ENCODE data around the gene UFSP1.

The UFSP1 gene

DNA sequence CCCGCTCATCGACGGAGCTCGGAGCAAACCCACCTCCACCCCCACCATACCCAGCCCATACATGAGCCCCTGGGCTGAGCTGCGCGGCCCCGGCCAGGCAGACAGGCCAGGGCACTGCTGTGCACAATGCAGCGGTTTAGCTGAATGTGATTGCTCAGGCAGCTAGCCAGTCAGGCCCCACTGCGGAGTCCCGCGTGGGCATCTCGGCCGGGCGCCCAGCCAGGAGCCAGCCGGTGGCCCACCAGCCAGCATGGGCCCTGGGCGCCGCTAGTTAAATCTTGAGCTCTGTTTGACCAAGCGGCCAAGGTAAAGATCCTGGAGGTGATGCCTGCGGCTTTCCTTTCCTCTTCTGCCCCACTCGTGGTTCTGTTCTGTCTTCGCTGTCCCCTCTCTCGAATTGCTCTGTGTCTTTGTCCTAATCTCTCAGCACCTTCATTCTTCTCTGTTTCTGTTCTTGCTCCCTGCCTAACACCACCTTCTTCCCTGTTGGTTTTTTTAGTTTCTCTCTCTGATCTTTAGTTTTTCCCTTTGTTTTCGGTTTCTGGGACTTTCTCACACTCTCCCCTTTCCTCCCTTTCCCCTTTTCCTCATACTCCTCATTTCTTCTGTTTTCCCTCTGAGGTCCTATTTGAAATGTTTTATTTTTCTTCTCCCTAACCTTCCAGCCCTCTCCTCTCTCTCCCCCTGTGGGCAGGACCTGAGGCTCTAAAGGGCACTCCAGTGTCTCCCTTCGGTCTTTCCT lies 6.6 kb downstream of the UFSP1 start:
- DNase-seq (ENCODE audit: low read depth in 3 of 3, low spot score in 1 of 3): no peak

DNA sequence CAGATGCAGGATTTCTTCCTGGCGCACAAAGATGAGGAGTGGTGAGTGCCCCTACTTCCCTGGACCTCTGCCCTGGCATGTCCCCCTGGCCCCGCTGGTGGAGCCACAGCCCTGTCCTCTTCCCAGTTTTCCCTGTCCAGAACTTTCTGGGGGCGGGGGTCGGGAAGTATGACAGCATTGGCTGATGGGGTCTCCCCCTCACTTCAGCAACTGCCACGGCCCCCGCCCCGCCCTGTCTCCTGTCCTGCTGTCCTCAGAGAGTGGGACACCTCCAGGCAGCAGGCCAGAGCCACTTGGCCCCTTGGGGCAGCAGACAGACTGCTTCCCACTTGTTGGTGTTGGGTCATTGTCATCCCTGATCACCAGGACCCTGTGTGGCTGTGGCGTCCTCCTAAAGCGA lies 7.3 kb downstream of the UFSP1 start:
- DNase-seq (ENCODE audit: low read depth in 3 of 3, low spot score in 1 of 3): no peak

DNA sequence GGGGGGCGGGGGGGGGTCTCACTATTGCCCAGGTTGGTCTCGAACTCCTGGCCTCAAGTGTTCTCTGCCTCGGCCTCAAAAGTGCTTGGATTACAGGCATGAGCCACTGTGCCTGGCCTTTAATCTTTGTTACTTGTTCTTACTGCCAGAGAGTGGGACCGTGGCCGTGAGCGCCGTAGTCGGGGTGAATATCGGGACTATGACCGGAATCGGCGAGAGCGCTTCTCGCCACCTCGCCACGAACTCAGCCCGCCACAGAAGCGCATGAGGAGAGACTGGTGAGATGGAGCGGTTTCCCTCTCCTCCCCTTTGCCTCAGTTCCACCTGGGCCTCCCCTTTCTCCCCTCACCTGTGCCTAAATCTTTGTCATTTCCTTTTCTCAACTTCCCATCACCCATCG lies 8.4 kb downstream of the UFSP1 start:
- no peak for DNase-seq (ENCODE audit: low read depth in 3 of 3, low spot score in 1 of 3)

DNA sequence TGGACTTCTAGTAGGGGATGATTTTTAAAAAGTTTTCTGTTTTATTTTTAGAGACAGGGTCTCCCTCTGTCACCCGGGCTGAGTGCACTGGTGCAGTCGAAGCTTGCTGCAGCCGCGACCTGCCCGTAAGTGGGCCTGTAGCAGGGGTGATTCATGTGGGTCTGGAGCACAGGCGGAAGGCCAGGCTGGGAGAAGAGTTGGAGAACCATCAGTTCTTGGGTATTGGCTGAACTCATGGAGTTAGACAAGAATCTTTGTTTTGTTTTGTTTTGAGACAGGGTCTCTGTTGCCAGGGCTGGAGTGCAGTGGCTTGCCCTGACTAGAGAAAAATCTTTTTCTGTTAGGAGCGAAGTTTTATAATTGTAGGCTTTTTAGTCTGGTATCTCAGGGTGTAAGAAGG lies 8.9 kb downstream of the UFSP1 start:
- no peak for DNase-seq (ENCODE audit: low read depth in 3 of 3, low spot score in 1 of 3)

DNA sequence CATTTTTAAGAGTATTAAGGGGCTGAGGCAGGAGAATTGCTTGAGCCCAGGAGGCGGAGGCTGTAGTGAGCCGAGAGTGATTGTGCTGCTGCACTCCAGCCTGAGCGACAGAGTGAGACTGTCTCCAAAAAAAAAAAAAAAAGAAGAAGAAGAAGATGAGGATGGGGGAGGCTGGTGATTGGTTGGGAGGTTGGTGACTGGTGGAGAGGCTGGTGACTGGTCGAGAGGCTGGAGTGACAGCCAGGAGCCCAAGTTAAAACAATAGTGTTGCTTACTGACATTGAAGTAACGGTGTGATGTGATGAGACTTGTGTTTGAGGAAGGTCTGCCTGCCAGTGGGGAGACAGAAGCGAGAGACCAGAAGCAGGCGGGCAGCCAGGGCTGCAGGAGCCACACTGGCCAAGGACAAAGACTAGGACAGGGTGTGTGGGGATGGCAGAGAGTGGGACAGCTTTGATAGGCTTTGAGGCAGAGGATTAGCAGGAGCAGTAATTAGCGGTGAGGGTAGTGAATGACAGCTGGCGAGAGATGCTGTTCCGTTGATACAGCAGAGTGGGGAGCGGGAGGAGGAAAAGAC lies 9.7 kb downstream of the UFSP1 start:
- no peak for DNase-seq (ENCODE audit: low read depth in 3 of 3, low spot score in 1 of 3)

DNA sequence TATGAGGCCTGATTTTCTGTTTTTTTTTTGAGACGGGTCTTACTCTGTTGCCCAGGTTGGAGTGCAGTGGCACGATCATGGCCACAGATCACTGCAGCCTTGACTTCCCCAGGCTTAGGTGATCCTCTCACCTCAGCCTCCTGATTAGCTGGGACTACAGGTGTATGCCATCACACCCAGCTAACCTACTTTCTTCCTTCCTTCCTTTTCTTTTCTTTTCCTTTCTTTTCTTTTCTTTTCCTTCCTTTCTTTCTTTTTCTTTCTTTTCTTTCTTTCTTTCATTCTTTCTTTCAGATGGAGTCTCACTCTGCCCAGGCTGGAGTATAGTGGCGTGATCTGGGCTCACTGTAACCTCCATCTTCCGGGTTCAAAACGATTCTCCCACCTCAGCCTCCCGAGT lies 10.8 kb downstream of the UFSP1 start:
- DNase-seq (ENCODE audit: low read depth in 3 of 3, low spot score in 1 of 3): no peak

DNA sequence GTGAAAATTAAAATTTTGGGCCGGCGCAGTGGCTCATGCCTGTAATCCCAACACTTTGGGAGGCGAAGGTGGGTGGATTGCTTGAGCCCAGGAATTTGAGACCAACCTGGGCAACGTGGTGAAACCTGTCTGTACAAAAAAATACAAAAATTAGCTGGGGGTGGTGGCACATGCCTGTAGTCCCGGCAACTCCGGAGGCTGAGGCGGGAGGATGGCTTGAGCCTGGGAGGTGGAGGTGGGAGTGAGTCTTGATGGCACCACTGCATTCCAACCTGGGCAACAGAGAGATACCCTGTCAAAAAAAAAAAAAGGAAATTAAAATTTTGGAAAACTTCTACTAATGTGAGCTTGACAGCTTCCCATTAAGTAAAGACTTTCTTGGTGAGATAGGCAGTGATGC lies 11.5 kb downstream of the UFSP1 start:
- no peak for DNase-seq (ENCODE audit: low read depth in 3 of 3, low spot score in 1 of 3)

DNA sequence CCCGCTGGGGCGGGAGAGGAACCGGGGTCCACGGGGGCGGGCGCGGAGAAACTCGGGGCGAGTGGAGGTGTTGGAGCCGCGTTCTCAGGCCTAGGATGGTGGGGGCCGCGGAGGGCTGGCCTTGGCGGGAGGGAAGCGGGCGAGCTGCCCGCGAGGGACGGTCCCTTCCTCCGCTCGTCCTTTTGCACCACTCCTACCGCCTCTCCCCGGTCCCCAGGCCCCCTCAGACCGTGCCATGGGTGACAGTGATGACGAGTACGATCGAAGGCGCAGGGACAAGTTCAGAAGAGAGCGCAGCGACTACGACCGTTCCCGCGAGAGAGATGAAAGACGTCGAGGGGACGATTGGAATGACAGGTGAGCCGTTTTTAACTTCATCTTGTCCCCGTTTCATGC lies 14.2 kb downstream of the UFSP1 start:
- no peak for DNase-seq (ENCODE audit: low read depth in 3 of 3, low spot score in 1 of 3)

DNA sequence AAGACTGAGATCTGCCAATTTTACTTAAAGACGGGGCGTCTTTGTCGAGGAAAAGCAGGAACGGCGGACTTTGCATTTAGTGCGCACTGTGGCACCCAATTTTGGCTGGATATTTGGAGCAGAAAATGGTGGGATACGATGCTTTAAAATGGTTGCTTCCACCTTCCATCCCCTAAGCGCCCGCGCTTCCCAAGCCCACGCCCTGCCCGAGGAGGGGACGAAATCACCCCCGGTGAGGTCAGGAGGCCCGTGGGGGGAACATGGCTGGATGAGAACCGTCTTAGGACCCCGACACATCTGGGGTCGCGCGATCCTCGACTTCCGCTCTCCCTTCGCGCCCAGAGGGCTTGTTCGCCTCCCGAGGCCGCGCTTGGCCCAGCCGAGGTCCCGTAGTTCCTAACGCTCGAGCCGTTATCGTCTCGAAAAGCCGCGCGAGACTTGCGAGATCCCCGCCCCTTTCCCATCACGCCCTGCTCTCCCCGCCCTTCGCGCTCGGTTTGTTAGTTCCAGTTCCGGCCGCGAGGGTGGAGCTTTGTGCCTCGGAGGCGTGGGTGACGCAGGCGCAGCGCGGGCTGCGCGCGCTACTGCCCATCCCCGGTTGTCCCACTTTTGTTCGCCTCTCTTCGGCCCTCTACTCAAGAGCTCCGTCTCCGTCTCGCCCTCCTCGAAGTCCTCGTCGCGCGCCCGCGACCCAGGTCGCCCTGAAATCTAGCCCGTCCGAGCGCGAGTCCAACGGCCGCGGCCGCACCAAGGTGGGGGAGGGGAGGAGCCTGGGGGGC lies 14.7 kb downstream of the UFSP1 start, which contains the start of gene SRRT:
Gene SRRT, plus strand, starts transcription at position 527 of the 779 bp plus-strand sequence. CDS start 488 bp downstream, outside the sequence.
- peak; percentile 95 to 97 (median 95) for DNase-seq (ENCODE audit: low read depth in 3 of 3, low spot score in 1 of 3)

DNA sequence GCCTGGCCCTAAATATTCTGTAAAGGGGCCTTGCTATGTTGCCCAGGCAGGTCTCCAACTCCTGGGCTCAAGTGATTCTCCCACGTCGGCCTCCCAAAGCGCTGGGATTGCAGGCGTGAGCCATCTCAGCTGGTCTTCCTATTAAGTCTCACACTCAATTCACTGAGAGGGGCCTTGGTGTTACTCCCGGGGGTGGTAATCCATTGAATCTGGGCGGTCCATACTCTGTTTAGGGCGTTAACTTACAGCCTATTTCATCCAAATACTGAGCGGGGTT lies 15.3 kb downstream of the UFSP1 start:
- DNase-seq (ENCODE audit: low read depth in 3 of 3, low spot score in 1 of 3): no peak

DNA sequence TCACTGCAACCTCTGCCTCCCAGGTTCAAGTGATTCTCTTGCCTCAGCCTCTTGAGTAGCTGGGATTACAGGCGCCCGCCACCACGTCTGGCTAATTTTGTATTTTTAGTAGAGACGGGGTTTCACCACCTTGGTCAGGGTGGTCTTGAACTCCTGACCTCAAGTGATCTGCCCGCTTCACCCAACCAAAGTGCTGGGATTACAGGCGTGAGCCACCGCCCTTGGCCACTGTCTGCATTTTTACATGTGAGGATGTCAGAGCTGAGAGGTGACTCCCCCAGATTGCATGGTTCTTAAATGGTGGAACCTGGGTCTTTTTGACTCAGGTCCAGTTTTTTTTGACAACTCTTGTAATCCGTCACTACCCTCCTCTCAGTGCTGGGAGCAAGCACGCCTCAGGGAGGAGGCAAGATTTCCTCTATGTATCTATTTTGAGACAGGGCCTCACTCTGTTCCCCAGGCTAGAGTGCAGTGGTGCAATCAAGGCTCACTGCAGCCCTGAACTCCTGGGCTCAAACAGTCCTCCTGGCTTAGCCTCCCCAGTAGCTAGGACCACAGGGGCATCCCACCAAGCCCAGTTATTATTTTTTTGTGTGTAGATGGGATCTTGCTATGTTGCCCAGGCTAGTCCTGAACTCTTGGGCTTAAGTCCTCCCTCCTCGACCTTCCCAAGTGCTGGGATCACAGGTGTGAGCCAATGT lies 15.8 kb downstream of the UFSP1 start:
- no peak for DNase-seq (ENCODE audit: low read depth in 3 of 3, low spot score in 1 of 3)

DNA sequence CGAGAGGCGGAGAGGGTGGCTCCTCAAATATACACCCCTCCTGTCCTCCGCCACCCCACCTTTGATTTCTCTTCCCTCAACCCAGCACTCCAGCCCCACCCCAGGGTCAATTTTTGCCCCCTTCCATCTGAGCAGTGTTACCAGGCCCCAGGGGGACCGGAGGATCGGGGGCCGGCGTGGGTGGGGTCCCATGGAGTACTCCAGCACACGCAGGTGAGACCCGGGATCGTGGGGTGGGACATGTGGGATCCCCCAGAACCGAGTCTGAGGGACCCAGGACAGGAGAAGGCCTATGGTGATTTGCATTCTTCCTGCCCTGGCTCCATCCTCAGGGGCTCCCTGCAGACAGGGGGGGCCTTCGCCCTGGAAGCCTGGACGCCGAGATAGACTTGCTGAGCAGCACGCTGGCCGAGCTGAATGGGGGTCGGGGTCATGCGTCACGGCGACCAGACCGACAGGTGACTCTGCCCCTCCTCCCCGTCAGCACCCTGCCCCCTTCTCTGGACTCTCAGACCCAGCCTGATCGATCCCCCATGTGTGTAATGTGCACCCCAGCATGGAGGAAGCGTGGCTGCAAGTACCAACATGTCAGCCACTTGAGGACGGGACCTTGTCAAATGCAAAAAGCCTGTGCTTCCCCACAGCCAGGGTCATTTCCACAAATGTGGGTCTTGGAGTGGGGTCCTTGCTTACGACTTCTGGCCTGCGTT lies 21.6 kb downstream of the UFSP1 start:
- DNase-seq (ENCODE audit: low read depth in 3 of 3, low spot score in 1 of 3): no peak

DNA sequence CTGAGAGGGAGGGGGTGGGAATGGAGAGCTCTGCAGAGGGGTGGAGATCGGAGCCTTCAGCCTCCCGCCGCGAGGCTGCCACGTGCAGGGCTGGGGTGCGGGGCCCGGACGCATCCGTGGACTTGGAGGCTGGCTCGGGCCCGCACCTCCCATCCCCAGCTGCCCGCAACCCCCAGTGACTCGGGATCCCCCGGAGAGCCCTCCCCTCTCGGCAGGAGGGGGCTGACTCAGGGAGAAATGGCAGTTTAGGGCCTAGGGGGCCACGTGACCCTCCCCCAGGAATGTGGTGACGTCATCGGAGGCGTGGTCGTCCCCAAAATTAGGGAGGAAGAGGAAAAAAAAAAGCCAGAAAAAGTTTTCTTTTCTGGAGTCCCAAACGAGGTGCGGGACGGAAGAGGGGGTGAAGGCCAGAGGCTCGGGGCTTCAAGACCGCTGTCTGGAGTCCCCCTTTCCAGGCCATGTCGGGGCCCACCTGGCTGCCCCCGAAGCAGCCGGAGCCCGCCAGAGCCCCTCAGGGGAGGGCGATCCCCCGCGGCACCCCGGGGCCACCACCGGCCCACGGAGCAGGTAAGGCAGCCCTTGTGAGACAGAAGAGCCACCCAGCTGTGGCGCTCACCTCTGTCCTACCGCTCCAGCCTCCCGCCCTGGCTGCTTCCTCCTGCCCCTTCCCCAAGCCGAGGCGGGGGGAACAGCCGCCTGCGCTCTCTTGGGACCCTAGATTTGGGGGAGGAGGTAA lies 22.3 kb downstream of the UFSP1 start, which contains the start of gene TRIP6:
Gene TRIP6, plus strand, starts transcription at position 348 of the 736 bp plus-strand sequence. Its CDS starts 111 bp downstream, at position 459.
- DNase-seq (ENCODE audit: low read depth in 3 of 3, low spot score in 1 of 3): peak in 1 of 3 donors; percentile 59

DNA sequence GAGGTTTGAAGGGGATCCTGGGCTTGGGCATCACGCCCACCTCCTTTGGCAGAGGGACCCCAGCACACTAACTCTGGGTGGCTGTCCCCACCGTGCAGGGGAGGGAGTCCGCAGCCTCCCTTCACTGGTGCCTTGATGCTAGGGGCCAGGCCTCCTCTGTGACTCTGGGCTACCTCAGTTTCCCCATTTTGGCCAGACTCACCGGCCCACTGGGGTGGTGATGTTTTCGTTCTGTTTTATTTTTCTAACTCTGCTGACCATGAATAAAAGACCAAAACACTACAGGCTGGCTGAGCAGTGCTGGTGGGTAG lies 22.8 kb downstream of the UFSP1 start:
- no peak for DNase-seq (ENCODE audit: low read depth in 3 of 3, low spot score in 1 of 3)

DNA sequence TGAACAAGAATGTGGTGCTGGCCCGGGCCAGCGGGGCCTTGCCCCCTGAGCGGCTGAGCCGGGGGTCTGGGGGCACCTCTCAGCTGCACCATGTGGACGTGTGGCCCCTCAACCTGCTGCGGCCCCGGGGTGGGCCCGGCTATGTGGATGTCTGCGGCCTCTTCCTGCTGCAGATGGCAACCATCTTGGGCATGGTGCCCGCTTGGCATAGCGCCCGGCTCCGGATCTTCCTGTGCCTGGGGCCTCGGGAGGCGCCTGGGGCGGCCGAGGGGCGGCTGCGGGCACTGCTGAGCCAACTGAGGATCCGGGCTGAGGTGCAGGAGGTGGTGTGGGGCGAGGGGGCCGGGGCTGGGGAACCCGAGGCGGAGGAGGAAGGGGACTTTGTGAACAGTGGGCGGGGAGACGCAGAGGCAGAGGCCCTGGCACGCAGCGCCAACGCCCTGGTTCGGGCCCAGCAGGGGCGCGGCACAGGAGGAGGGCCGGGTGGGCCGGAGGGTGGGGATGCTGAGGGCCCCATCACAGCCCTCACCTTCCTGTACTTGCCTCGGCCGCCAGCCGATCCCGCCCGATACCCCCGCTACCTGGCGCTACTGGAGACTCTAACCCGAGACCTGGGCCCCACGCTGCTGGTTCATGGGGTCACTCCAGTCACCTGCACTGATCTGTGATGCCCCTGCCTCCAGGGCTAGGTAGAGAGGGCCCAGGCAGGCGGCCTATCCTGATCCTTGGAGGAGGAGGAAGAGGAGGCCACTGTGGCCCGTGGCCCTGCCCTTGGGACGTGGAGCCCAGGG lies 23.4 kb downstream of the UFSP1 start:
- DNase-seq (ENCODE audit: low read depth in 3 of 3, low spot score in 1 of 3): no peak

DNA sequence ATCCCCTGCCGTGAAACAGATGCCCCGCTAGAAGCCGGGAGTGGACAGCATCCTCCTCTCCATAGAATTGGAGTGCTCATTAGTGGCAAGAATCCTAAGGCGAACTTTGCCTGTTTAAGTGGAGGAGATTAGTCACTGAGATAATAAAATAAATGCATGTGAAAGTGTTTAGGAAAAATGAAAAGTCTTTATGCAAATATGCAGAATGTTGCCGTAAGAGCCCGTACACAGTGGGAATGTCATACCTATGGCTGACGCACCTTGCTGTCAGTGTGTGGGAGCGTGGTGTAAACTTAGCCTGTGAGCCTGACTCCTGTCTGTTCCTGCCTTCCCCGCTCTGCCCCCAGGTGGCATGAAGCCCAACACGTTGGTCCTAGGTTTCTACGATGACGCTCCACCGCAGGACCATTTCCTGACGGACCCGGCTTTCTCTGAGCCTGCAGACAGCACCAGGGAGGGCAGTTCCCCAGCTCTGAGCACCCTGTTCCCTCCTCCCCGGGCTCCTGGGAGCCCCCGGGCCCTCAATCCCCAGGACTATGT lies 24.1 kb downstream of the UFSP1 start:
- DNase-seq (ENCODE audit: low read depth in 3 of 3, low spot score in 1 of 3): no peak

DNA sequence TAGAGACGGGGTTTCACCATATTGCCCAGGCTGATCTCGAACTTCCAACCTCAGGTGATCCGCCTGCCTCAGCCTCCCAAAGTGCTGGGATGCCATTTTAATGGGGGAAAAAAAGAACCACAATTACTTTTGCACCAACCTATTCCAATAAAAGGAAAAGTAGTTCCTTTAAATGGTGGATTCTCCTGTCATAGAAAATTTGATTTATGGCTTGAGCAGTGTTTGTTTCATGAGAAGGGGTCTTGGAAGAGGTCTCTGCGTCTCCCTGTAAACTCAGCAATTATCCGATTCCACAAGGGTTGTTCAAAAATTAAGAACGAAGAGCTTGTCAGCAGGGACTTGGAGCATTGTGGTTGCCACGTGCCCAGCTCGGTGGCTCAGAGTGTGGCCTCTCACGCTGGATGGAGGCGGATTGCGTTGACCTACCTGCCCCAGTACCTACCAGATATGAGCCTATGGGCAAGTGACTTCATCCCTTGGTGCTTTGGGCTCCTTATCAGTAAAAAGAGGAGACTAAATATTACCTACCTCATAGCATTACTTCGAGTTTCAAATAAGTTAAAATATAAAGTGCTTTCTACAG lies 25.2 kb downstream of the UFSP1 start:
- no peak for DNase-seq (ENCODE audit: low read depth in 3 of 3, low spot score in 1 of 3)

DNA sequence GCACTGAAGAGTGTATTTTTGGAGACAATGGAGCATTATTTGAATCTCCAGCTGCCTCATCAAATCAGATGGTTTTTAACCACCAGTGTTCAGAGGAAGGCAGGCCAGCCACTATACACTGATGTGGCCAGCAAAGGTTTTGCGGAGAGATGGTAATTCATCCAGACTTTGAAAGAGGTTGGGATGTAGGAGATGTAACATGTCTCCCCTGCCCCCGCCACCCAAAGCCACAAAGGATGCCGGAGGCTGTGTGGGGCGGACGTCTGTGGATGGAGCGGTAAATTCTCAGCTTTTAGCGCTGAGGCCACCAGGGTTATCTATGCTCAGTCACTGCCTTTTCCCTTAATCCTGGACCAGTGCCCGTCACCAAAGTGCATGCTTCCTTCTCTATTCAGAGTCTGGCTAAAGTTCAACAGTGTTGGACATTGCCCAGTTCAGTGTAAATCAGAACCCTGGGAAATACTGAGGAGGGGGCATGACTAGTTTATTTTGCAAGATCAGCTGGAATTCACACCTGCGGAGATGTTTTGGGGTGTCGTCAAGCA lies 26.0 kb downstream of the UFSP1 start:
- no peak for DNase-seq (ENCODE audit: low read depth in 3 of 3, low spot score in 1 of 3)

DNA sequence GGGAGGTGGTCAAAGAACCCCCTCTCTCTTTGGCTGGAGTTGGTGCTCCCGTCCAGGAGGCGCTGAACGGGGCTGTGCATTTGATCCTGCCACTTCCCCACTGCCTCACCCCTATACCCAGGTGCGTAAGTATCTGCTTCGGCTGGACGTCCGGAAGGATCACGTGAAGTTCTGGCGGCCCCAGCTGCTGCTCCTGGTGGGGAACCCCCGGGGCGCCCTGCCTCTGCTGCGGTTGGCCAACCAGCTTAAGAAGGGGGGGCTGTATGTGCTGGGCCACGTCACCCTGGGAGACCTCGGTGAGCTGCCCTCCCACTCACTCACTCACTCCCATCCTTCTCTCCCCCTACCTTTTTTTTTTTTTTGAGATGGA lies 27.9 kb downstream of the UFSP1 start:
- DNase-seq (ENCODE audit: low read depth in 3 of 3, low spot score in 1 of 3): no peak

Measured in stimulated activated CD4-positive, alpha-beta T cell treated with anti-CD3 and anti-CD28 coated beads, TNF-alpha, amount 100 ng/mL, for 1 hour (primary cell).